HG03039 (cell line): ENCODE results near the gene COLGALT1.
"Not testable (repeated sequence)": the region's sequence is repeated elsewhere in the genome, so short reads cannot be mapped to it uniquely, and the experiment has no call there.

Experiments used
- ATAC-seq: cut with Tn5 transposase; IDR thresholded peaks from one replicate; pipeline ENCODE4 v1.9.1; 2021; ENCODE audit warnings: mild to moderate bottlenecking, moderate library complexity; ENCODE audit not compliant: unreplicated experiment

Gene COLGALT1

GRCh38 chr19:17532116-17532515, 23.3 kb upstream of the COLGALT1 start:
- no peak for ATAC-seq

DNA sequence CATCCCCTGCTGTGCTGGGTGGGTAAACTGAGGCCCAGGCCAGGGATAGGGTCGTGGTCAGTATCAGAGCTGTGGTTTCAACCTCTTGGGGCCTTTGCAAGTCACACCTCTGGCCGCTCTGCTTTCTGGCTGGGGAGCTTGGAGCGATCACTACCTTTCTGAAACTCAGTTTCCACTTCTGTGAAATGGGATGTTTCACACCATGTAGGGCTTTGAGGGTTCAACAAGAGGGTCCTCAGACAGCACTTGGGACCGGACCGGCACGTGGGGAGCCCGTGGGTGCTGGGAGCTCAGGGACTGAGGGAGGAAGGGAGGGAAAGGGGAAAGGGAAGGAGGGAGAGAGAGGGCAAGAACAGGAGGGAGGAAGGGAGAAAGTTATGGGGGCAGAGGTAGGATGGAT, 22.9 kb upstream of the COLGALT1 start:
- ATAC-seq, result no peak

DNA sequence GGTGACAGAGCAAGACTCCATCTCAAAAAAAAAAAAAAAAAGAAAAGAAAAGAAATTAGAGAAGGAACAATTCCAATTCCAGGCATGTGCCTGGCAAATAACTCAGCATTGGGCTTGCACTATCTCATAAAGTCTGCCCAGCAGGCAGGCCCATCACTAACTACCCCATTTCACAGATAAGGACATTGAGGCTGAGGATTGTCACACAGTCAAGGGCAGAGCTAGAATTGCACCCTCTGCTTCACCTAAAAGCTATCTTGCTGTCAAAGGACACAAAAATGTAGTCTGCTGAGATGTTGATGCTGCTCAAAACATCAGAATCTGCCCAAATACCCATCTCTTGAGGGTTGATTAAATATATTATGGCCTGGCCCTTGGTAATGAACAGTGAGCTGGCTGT, 20.7 kb upstream of the COLGALT1 start:
- no peak for ATAC-seq

DNA sequence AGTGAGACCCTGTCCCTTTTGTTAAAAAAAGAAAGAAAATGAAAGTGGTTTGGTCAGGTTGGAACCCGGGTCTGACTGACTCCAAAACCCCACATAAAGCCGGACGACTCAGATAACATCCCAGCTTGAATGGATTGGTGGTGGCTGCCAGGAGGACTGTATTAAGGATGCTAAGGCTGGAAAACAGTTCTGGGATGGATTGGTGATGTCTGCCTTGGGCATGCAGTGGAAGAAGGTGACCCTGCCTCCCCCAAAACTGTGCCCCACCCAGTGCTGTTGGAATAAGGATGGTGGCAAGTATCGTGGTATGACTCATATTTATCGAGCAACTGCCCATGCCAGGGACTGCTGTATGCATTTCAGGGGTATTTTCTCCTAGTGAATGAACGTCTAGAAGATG, 18.5 kb upstream of the COLGALT1 start:
- ATAC-seq, result no peak

GRCh38 chr19:17538684-17539237, 16.7 kb upstream of the COLGALT1 start:
- no peak for ATAC-seq

- no peak for ATAC-seq
These were observed 16.0 kb upstream of the COLGALT1 start for GRCh38 chr19:17539238-17540117.

DNA sequence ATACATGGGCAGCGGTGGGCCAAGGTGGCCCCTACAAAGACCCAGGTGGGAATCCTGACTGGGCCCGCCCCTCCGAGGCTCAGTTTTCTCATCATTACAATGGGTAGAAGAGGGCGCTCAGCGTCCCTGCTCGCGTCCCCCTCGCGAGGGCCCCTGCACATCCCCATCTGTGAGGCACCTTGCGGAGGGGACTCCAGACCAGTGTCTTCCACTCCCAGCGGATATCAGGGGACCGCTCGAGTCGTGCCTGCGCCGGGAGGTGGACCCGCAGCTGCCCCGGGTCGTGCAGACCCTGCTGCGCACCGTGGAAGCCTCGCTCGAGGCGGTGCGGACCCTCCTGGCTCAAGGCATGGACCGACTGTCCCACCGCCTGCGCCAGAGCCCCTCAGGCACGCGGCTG, 15.3 kb upstream of the COLGALT1 start:
- no peak for ATAC-seq

- ATAC-seq, result no peak
These were observed 14.2 kb upstream of the COLGALT1 start for GRCh38 chr19:17541184-17541759.

GRCh38 chr19:17542042-17542441, 13.4 kb upstream of the COLGALT1 start:
- ATAC-seq, result no peak

DNA sequence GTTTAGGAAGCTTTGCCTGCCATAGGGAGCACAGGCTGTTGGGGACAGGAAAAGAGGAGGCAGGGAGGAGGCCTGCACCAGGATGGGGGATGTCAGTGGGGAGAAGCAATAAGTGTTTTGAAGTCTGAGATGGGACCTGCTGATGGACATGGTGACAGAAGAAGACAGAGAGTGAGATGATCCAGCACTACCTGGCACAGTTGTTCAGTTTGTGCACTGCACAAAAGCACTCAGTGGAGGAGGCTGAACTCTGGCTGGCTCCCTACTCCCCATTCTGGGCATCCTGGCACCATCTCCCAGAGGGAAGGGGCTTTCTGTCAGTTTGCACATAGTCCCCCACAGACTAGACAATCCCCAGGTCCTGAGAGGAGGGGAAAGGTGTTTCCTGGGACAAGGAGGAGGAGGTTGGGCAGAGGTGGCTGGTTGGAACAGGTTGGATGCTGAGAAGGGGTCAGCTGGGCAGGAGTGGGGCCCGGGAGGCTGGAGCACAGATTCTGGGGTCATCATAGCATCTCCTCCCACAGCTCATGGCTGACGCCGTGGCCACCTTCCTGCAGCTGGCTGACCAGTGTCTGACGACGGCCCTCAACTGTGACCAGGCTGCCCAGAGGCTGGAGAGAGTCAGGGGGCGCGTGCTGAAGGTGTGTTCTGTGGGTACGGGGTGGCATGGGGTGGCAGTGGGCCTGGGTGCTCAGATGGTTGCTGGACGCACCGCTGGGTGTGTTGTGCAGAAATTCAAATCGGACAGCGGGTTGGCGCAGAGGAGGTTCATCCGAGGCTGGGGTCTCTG, 12.5 kb upstream of the COLGALT1 start:
- no peak for ATAC-seq

DNA sequence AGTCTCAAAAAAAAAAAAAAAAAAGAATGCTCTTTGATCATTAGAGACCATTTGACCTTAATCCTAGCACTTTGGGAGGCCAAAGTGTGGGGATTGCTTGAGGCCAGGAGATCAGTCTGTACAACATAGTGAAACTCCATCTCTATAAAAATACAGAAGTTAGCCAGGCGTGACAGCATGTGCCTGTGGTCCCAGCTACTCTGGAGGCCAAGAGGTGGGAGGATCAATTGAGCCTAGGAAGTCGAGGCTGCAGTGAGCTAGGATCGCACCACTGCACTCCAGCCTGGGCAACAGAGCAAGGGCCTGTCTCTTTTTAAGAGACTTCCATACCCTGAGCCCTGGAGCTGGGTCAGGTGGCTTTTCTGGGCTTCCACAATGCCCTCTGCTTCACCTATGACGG, 11.5 kb upstream of the COLGALT1 start:
- ATAC-seq, result no peak

DNA sequence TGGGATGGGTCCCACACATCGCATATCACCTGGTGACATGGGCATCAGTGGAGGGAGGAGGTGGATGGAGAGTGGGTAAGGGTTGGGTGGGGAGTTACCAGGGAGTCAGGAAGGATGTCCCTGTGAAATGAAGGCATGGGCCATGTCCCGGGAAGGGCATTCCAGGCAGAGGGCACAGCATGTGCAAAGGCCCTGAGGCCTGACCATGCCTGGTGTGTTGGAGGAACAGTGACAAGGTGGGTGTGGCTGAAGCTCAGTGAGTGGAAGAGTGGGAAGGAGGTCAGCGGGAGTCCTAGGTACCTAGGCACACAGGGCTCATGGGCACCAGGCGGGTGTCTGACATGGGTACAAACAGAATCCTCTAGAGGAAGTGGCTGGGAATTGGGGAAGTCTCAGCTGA, 11.0 kb upstream of the COLGALT1 start:
- no peak for ATAC-seq

DNA sequence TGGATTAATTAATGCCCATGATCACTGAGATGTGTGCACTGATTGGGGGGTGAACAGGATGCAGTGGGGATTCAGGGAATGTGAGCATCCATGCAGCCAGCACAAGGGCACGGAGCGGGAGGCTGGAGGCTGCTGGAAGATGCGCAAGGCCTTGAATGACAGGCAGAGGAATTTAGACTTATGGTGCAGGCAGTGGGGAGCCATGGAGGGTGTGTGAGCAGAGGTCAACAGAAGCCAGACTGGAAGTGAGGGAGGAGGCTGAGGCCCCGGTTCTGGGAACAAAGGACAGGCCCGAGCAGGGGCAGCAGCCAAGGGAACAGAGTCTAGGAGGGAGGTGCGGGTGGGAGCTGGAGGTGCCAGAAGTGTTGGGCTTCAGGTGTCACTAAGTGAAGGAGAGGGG, 7.3 kb upstream of the COLGALT1 start:
- ATAC-seq, result no peak

- no peak for ATAC-seq
These were observed 6.2 kb upstream of the COLGALT1 start for GRCh38 chr19:17549085-17549740.

GRCh38 chr19:17550076-17550667, 5.3 kb upstream of the COLGALT1 start:
- no peak for ATAC-seq

- ATAC-seq, result not testable (repeated sequence)
These were observed 2.7 kb upstream of the COLGALT1 start for GRCh38 chr19:17552735-17553134.

GRCh38 chr19:17553256-17553655, 2.2 kb upstream of the COLGALT1 start:
- no peak for ATAC-seq

DNA sequence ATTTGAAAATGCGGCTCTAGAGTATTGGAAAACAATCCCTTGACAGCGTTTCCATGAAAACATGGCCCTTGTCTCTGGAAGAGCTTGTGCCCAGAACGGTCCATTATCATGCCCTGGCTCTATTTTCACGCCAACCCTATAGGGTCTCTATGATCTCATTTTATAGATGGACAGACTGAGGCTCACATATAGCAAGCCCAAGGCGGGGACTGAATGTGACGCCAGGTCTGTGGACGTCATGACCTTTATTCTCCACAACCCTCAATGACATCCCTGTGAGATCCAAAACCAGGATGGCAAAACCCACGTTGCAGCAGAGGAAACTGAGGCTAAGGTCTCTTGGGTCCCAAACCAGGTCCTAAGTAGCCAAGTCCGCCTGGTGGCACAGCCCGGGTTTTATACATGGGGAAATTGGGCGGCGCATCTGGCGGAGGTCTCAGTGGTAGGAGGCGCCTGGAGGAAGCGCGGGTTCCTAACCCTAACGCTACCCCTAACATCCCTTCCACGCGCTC, 425 bp upstream of the COLGALT1 start:
- peak; percentile 3 for ATAC-seq

GRCh38 chr19:17555929-17556813, 722 bp downstream of the COLGALT1 start:
- ATAC-seq, result peak; percentile 34
